Raji (cell line): ENCODE measurements around the gene FAM193B.
A peak's percentile ranks its signal among the peaks of the same experiment; 100 is the strongest.

Experiments used
- POLR2A ChIP-seq: IDR thresholded peaks from 2 replicates; pipeline ENCODE4 v1.6.1; 2011; ENCODE audit warnings: low read depth, low read length, control low read depth; ENCODE audit not compliant: insufficient read depth

The FAM193B gene

DNA sequence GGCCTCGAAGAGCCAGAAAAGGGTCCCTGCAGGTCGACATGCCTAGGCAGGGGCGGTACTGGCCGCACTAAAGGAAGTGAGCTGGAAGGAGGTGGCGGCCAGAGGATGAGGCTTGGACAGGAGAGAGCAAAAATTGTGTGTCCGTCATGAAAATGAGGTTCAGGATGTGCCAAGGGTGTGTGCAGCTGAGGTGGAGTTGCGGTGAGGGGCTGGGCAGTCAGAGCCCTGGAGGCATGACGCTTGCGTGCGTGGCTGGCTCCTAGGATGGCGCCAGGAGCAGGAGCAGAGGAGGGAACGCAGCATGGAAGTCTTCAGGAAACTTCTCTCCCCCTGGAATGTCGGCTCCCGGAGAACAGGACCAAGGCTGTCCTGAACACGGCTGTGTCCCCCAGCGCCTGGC, 51.5 kb downstream of the FAM193B start:
- TF ChIP-seq POLR2A: no peak; the same call in 1 of the 2 replicates

DNA sequence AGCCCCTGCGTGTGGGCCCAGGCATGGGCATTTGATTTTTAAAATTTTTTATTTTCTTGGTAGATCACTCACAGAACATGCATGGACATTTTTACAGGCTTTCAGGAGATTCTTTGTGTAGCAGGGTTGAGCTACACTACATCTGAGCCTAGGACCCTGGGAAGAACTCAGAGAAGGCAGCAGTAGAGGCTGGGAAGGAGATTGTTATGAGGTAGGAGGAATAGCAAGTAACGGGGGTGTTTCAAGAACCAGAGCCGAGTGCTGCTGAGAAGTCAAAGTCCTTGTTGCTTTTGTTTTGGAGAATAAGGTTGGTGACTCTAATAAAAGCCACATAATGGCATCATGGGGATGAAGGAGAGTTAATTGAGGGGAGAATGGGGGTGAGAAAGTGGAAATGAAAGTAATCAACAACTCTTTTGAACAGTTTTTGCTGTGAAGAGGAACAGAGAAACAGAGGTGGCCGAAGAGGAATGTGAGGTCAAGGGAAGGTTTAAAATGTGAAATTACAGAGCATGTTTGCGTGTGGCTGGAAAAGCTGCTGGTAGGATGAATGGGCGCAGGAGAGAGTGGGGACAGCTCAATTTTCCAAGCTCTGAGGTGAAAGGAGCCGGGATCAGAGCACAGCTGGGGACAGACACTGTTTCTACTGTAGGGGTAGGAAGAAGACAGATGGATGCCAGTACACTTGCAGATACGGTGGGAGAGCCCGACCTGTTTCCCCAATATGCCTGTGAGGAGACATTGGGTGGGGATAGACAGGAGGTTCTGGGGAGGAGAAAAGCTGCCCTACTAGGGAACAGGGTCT, 52.3 kb downstream of the FAM193B start:
- no peak for TF ChIP-seq POLR2A

DNA sequence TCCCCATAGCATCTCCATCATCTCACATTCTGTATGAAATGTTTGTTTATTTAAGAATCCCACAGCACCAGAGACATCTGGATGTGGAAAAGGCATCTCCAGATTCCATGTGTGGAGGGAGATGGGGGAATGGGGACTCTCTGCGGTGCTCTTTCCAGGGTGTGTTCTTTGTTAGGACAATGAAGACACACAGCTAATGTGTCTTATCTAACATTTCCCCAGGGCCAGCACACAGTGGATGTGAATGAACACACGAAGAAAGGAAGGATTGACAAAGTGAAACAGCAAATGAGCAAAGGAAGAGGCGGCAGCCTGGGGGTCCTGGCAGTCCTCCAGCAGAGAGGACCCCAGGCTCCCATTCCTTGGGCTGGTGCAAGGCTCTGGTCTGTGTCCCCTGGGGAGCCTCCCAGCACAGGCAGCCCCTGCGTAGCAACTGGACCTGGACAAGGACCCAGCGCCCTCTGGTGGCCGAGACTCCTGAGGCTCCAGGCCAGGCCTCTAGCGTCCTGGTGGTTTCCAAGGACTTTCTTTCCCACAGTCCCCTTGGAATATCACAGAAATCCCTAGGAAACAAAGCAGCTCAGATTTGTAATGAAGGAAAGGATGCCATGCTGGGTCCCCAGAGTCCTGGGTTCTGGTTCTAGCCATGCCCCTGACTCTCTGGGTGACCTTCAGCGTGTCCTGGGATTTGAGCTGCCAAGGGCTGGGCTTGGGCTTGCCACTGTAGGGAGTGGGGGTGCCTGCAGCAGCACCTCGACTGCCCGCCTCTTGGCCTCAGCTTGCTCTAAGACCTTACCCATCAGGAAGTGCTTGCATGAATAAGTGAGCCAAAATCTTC, 53.5 kb downstream of the FAM193B start:
- peak; percentile 37 for TF ChIP-seq POLR2A

DNA sequence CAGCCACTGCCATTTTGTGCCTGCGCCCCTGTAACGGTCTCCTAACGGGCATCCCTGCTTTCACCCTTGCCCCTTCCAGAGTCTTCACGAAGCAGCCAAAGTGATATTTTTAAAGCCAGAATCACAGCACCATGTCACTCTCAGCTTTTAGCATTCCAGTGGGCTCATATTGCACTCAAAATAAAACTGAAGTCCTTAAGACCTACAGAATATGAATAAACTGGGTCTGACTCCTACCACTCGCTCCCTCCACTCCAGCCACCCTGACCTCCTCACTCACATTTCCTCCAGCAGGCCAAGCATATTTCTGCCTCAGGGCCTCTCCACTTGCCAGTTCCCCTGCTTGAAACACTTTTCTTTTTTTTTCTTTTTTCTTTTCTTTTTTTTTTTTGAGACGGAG, 54.5 kb downstream of the FAM193B start:
- TF ChIP-seq POLR2A: no peak

DNA sequence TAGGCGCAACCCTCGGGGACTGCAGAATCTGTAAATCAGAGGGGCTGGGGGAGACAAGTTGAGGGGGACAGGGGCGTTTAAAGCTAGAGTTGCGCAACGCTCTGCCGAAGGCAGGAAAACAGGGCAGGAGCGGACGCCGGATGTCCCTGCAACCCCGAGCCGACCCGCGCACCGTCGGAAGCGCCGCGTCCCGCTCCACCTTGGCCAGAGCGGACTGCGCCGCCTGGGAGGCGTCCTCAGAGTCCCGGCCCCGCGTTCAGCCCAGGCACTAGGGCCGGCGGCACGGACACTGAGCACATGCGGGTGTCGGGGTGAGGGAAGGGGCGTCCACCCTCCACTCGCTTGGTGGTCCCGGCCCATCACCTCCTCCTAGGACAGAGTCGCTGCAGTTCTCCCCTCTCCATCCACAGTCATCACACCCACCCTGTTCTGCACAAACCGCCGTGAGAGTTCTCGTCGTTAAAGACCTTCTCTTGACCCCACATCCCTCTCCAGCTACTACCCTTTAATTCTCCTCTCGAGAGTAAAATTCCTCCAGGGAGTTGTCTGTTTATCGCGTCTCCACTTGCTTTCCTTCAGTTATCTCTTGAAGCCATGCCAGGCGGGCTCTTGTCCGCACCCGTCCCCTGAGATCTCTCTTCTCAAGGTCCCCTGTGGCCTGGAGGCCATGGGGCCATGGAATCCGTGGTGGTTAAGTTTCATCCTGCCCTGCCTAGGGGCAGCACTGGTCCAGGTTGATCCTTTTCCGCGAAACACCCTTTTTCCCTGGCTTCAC, 56.2 kb downstream of the FAM193B start:
- no peak for TF ChIP-seq POLR2A

DNA sequence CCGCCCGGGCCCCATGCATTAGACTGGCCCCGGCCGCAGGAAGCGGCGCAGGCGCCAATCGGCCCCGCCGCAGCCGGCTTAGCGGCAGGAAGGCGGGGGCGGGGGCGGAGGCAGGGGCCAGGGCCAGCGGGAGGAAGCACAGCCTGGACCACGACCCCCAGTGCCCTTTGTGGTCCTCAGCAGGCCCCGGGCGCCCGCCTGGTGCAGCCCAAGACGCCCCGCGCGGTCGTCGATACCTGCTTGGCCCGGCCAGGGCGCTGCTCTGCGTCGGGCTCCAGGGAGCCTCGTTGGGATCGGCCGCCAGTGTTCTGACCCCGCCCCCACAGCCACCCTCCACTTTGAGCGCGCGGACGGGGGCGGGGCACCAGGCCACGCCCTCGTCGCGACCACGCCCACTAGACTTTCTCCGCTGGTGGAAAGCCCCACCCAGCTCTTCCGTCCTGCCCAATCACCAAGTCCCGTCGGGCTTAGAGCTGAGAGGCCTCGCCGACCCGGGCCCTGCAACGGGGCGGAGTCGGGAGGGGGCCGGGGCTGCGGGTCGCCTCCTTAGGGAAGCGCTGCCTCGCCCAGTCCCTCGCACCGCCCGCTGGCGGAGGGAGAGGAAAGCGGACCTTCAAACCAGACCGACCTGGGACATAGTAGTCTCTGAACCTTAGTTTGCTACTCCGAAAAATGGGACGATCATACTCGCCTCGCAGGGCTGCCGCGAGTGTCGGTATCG, 56.9 kb downstream of the FAM193B start, which contains the start of gene PDLIM7:
Gene PDLIM7, minus strand, starts transcription at position 313 of the 721 bp plus-strand sequence. CDS start 1,092 bp downstream, outside the sequence.
- peak; percentile 92 for TF ChIP-seq POLR2A

DNA sequence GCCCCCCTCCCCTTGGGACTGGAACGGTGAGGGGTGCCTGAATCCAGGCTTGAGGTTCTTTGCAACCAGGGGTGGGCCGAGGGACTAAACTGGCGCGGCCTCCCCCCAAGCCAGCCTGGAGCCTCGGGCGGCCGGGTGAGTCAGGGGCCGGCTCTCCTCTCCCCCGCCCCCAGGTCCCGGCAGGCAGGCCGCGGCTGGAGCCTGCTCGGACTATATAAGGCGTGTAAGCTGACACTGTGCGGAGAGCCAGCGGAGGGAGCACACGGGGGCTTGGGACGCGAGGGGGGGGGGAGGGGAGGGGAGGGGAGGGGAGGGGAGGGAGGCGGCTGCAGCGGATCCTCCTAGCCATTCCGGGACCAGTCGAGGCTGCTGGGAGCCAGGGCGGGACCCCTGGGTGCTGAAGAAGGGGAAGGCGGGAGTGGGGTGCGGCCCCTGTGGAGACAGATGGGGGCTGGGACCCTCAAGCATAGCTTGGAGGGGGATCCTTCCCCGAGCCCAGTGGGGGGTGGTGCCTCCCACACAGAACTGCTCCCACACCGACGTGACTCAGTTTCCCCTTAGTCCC, 57.6 kb downstream of the FAM193B start:
- TF ChIP-seq POLR2A: no peak

DNA sequence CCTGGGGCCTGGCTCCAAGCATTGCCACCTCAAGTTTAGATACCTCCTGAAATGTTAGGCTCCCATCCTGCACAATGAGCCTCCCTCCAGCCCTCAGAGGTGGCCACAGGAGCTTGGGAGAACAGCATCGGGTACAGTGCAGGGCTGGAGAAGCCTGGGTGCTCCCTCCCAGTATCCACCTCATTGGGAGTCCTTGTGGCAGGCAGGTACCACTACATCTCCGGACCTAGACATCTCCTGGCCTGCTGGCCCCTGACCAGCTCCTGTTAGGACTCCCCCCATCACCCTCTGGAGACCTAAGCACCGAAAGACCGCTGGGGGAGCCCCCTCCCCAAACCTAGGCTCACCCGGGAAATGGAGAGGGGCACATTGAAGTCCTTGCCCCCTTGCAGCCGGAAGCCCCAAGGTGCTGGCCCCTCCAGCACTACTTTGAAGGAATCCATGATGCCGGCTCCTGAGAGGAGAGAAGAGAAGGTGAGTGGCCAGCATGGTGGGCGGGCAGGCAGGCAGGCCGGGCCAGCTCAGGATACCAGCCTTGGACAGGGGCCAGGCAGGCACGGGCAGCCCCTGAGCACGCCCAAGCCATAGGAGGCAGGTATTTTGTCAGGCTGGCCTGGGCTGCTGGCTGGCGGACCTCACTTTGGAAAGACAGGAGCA, 58.2 kb downstream of the FAM193B start:
- no peak for TF ChIP-seq POLR2A

DNA sequence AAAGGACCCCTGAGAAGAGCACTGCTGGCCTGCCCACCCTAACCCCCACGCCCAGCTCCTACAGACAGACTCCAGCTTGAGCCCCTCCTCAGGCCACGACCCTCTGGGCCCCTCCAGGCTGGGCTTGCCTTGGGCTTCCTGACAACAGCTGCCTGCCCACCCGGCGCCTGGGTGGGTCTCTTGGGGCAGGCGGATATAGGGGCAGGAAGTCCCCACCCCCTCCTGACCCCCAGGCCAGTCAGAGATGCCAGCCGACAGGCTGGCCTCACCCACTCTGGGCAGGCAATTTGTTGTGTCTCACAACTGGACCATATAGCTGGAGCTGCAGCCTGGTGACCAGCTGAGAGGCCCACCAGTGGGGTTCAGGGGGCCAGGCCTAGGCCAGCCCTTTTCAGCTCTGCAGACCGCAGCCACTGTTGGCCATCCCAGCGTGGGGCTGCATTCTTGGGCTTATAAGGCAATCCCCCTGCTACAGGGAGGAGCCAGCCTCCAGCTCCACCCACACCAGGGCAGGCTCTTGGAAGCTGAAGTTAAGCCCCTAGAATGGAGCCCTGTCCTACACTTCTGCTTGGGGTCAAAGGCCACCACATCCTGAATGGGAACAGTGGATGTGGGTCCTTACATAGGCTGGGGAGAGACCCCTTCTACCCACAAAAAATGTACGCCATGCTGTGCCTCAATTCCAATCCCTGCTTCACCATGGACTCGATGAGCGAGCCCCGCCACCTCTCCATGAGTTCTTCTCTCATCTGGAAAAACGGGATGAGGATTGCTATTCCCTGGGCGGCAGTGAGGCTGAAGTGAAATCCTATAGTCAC, 58.9 kb downstream of the FAM193B start:
- TF ChIP-seq POLR2A: no peak

DNA sequence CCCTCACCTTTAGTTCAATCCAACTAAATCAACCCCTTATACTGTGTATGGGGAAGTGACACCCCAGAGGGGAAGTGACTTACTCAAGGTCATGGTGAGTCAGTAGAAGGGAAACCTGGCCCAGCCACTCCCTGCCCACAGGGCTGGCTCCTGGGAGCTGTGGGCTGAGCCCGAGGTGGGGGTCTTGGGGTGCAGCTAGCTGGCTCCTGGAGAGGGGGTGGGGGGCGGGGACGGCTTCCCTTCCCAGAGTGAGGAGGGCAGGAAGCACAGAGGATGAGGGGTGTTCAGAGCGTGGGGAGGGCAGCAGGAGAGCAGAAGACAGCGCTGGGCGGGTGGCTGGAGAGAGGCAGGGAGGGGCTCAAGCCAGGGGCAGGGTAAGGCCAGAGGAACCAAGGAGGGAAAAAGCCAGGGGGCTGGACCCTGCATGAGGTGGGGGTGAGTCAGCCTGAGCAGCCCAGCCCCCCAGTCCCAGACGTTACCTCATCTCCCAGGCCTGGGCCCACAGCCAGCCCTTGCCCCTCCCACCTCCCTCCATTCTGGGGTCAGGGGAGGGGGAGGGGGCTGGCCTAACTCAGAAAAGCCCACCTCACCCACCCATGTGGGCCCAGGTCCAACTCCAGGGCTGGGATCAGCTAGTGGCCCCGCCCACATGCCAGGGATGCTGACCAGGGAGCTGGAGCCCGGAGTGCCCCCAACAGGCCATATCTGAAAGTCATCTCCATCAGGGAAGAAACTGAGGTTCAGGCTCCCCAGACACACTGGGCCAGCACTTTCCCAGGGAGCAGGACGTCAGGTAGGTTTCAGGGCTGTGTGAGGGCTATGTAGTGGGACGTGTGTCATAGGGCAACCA, 59.8 kb downstream of the FAM193B start:
- TF ChIP-seq POLR2A: no peak

DNA sequence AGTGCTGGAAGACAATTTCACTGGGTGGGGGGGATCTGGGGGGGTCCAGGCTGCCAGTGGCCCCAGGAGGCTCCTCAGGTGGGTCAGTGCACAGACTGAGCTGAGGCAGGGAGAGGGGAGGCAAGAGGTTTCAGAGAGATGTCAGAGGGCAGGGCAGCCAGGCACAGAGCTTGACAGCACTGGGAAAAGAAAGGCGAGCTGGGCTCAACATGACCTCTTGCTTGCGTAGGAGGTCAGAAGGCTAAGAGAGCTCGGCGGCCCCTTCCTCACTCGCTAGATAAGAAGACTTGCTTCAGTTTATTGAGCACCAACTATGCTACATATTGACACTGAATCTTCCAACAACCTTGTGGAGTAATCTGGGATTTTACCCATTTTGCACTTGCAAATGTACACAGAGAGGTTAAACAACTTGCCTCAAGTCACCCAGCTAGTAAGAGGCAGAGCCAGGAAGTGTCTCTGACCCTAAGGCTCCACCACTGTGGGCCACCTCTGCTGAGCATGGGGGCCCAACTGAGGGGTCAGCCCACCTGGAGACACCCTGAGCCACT, 60.5 kb downstream of the FAM193B start:
- no peak for TF ChIP-seq POLR2A

DNA sequence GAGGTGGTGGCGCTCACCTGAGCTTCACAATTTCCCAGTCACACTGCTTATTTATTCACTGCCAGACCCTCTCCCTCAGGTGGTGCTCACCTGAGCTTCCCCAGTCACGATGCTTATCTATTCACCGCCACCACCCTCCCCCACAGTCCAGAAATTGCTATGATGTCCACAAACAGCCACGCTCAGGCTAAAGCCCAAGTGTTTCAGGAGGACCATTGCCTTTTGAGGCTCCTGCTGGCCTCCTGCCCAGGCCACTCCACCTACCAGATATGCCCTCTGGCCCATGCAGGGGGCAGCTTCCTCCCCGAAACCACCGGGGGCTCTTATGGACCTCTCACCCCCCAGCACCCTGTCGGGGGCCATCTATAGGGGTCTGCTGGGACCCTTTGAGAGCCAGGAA, 61.5 kb downstream of the FAM193B start:
- TF ChIP-seq POLR2A: no peak
